ENCODE results near the gene CAMK1D. TPM values are rescaled to one million over a fixed set of nuclear protein-coding genes. Genes with fewer than 3 reads are reported as not detected.

The CAMK1D gene
- total and polyA plus RNA-seq, 2 of the 8 experiments (the other 6 are each of a cell fraction or from before 2014, with no cell fraction given), result 3.5 to 10.6 TPM

DNA sequence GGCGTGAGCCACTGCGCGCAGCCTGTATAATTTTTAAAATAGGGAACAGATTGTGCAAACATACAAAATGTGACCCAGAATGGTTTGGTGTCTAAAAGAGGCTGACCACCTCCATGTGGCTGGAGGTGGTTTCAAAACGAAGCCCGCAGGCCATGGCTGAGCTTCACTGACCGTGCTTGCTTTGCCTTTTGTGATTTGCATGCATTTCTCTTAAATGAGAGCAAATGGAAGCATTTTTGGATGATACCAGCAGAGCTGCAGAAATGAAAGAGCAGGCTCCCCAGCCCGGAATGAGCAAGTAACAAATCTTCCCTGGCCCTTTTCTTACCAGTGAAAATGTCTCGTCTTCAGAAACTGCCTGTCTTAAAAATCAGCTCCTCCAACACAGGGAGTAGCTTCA, 239.9 kb downstream of the CAMK1D start:
- H2BK15ac ChIP-seq (ENCODE audit: low read length), result no peak overlapping the region
- H3K36me3 ChIP-seq (ENCODE audit: control insufficient read depth in 2 of 4, insufficient read depth in 4 of 4, low read length in 3 of 4), result no peaks in the 10 kb centered on the region
- no peak for DNase-seq (ENCODE audit: low read depth in 1 of 2, low spot score in 2 of 2)
- H4K91ac ChIP-seq (replicated peaks; ENCODE audit: insufficient read length, low read length), result no peak overlapping the region
- H2BK12ac ChIP-seq (ENCODE audit: low read depth, low read length), result no peak overlapping the region
- H2AK5ac ChIP-seq (ENCODE audit: low read depth, low read length), result no peak overlapping the region
- no peak overlapping the region for H3K9ac ChIP-seq (replicated peaks in 1 of 4; ENCODE audit: extremely low read depth in 1 of 4, low read depth in 3 of 4, low read length in 3 of 4)
- FAIRE-seq, result no peak
- 73% methylated on average over 6 of the region's 8 CpGs; no CpG with 5 or more reads in 1 of the 2 experiments for WGBS, 2 experiments (ENCODE audit: extremely low coverage in 1 of 2, insufficient coverage in 1 of 2, insufficient read length in 1 of 2, insufficient replicate concordance in 2 of 2, low coverage in 1 of 2, low lambda C conversion rate in 2 of 2, missing lambda C conversion rate in 1 of 2)
- H3K23ac ChIP-seq (ENCODE audit: insufficient read length), result no peak overlapping the region
- no peak overlapping the region for H4K8ac ChIP-seq (ENCODE audit: extremely low read depth, insufficient read depth, low read length)
- no peak overlapping the region for H2BK5ac ChIP-seq (ENCODE audit: low read depth, low read length)
- H2BK20ac ChIP-seq (ENCODE audit: low read length), result no peak overlapping the region
- H3K9me3 ChIP-seq (ENCODE audit: insufficient read depth in 2 of 2, low read depth in 1 of 2, low read length in 1 of 2), result no peaks in the 10 kb centered on the region
- no peaks in the 10 kb centered on the region for H3K79me1 ChIP-seq (ENCODE audit: low read depth, low read length)
- no peaks in the 10 kb centered on the region for H3K27me3 ChIP-seq (replicated peaks in 1 of 4; ENCODE audit: control insufficient read depth in 3 of 4, extremely low read depth in 1 of 4, insufficient read depth in 3 of 4, low read length in 3 of 4)
- H2BK120ac ChIP-seq (replicated peaks; ENCODE audit: low read depth, low read length), result no peak overlapping the region
- no peak overlapping the region for H2AFZ ChIP-seq (ENCODE audit: low read length)
- no peaks in the 10 kb centered on the region for H3K4me1 ChIP-seq (replicated peaks in 1 of 4; ENCODE audit: control insufficient read depth in 3 of 4, insufficient read depth in 4 of 4, low read length in 3 of 4)
- H3K14ac ChIP-seq (ENCODE audit: insufficient read length), result no peak overlapping the region
- H3K18ac ChIP-seq (ENCODE audit: extremely low read depth, low read length), result no peak overlapping the region
- no peak overlapping the region for H3K4me3 ChIP-seq (ENCODE audit: extremely low read depth in 1 of 4, insufficient read depth in 2 of 4, low read depth in 3 of 4, low read length in 4 of 4)
- no peak overlapping the region for H3K4me2 ChIP-seq (ENCODE audit: insufficient read depth in 1 of 2, low read depth in 2 of 2, low read length in 2 of 2)
- no peak overlapping the region for H3K56ac ChIP-seq (replicated peaks; ENCODE audit: insufficient read length, low read depth, low read length)
- H3K23me2 ChIP-seq (ENCODE audit: low read depth, low read length), result no peaks in the 10 kb centered on the region
- no peak overlapping the region for H4K5ac ChIP-seq (ENCODE audit: insufficient read length, low read depth, low read length)
- no peaks in the 10 kb centered on the region for H3K79me2 ChIP-seq (ENCODE audit: control insufficient read depth in 1 of 2, insufficient read depth in 2 of 2, low read length in 2 of 2)
- CTCF ChIA-PET (ENCODE audit: partially characterized antibody), result interaction anchor here (0.6 to 1.6 kb wide), 5 partner anchors 11 to 198 kb away, joined by 3 to 4 read pairs (median 3); no protein-coding TSS in a partner anchor
- no peaks in the 10 kb centered on the region for H4K20me1 ChIP-seq (replicated peaks in 1 of 2; ENCODE audit: control insufficient read depth in 1 of 2, insufficient read depth in 2 of 2, low read length in 2 of 2)
- no peak overlapping the region for H3K4ac ChIP-seq (replicated peaks; ENCODE audit: insufficient read length, low read depth, low read length)
- POLR2A ChIA-PET (ENCODE audit: partially characterized antibody), result no interaction called here
- no peak overlapping the region for H3K27ac ChIP-seq (ENCODE audit: low read depth, low read length)
- no peak for TF ChIP-seq BRCA1 (IDR thresholded peaks at IDR 0.05; ENCODE audit: low read depth, low read length)
- TF ChIP-seq SP2 (IDR thresholded peaks at IDR 0.05; ENCODE audit: low read length), result no peak
- no peak for TF ChIP-seq TAF7 (optimal IDR thresholded peaks at IDR 0.05; ENCODE audit: borderline replicate concordance, low read depth, low read length)
- no peak for TF ChIP-seq BCL11A (IDR thresholded peaks at IDR 0.05; ENCODE audit: low read depth in 2 of 2, low read length in 2 of 2)
- TF ChIP-seq KDM1A (IDR thresholded peaks at IDR 0.05; ENCODE audit: borderline replicate concordance, low read length), result no peak
- TF ChIP-seq SP4 (IDR thresholded peaks at IDR 0.05; ENCODE audit: low read length), result no peak
- TF ChIP-seq HDAC6 (IDR thresholded peaks at IDR 0.05; ENCODE audit: low read depth, low read length), result no peak
- TF ChIP-seq, protein P1, sequence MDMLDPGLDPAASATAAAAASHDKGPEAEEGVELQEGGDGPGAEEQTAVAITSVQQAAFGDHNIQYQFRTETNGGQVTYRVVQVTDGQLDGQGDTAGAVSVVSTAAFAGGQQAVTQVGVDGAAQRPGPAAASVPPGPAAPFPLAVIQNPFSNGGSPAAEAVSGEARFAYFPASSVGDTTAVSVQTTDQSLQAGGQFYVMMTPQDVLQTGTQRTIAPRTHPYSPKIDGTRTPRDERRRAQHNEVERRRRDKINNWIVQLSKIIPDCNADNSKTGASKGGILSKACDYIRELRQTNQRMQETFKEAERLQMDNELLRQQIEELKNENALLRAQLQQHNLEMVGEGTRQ (IDR thresholded peaks at IDR 0.05; ENCODE audit: low read length), result no peak
- TF ChIP-seq EGR1 (IDR thresholded peaks at IDR 0.05; ENCODE audit: borderline replicate concordance, low read depth, low read length), result no peak
- TF ChIP-seq, protein P2, sequence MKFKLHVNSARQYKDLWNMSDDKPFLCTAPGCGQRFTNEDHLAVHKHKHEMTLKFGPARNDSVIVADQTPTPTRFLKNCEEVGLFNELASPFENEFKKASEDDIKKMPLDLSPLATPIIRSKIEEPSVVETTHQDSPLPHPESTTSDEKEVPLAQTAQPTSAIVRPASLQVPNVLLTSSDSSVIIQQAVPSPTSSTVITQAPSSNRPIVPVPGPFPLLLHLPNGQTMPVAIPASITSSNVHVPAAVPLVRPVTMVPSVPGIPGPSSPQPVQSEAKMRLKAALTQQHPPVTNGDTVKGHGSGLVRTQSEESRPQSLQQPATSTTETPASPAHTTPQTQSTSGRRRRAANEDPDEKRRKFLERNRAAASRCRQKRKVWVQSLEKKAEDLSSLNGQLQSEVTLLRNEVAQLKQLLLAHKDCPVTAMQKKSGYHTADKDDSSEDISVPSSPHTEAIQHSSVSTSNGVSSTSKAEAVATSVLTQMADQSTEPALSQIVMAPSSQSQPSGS (IDR thresholded peaks at IDR 0.05; ENCODE audit: low read length), result no peak
- TF ChIP-seq GTF2F1 (IDR thresholded peaks at IDR 0.05; ENCODE audit: borderline replicate concordance, low read depth, low read length), result no peak
- no peak for TF ChIP-seq RBBP5 (IDR thresholded peaks at IDR 0.05; ENCODE audit: borderline replicate concordance, low read depth, low read length)

Data from H1 (cell line).